CD4-positive, alpha-beta T cell treated with Interleukin-2 at 100 ng/mL for 4 hours (primary cell): ENCODE data around the gene ACSL6.

Experiments used
- DNase-seq: peaks from one replicate; pipeline ENCODE4 v3.0.0-alpha.2; 2020; ENCODE audit warnings: low spot score

Gene ACSL6, protein sequence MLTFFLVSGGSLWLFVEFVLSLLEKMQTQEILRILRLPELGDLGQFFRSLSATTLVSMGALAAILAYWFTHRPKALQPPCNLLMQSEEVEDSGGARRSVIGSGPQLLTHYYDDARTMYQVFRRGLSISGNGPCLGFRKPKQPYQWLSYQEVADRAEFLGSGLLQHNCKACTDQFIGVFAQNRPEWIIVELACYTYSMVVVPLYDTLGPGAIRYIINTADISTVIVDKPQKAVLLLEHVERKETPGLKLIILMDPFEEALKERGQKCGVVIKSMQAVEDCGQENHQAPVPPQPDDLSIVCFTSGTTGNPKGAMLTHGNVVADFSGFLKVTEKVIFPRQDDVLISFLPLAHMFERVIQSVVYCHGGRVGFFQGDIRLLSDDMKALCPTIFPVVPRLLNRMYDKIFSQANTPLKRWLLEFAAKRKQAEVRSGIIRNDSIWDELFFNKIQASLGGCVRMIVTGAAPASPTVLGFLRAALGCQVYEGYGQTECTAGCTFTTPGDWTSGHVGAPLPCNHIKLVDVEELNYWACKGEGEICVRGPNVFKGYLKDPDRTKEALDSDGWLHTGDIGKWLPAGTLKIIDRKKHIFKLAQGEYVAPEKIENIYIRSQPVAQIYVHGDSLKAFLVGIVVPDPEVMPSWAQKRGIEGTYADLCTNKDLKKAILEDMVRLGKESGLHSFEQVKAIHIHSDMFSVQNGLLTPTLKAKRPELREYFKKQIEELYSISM

DNA sequence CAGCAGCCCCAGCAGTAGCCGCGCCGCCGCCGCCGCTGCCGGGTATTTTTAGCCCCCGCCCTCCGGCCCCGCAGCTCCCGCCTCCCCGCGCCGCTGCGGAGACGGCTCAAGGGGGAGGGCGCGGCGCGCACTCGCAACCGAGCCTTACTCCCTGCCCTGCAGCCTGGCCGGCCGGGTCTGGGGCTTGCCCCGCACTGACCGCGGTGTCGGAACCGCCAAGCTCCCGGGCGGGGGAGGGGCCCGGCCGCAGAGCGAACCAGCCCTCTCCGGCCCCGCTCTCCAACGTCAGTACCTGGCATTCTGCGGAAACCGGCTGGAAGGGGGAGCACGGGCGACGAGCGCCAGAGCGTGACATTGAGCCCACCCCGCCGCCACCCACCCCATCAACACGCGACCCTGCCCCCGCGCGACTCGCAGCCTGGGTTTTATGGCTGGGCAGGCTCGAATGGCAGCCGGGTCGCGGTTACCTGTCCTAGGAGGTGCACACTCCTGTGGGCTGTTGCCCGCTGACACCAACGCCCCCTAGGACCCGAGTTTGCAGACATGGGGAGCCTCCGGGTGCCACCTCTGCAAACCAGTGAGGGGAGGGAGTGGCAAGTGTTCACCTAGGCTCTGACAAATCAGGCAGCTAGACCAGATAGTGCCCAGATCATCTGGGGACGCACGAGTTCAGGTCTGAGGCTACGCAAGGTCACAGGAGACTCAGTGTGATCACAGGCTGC, at the start of gene ACSL6:
Gene ACSL6 (minus strand): TSS at position 37 of the 722 bp plus-strand sequence. CDS start 105 bp downstream, outside the sequence.
- DNase-seq: peak; percentile 32

DNA sequence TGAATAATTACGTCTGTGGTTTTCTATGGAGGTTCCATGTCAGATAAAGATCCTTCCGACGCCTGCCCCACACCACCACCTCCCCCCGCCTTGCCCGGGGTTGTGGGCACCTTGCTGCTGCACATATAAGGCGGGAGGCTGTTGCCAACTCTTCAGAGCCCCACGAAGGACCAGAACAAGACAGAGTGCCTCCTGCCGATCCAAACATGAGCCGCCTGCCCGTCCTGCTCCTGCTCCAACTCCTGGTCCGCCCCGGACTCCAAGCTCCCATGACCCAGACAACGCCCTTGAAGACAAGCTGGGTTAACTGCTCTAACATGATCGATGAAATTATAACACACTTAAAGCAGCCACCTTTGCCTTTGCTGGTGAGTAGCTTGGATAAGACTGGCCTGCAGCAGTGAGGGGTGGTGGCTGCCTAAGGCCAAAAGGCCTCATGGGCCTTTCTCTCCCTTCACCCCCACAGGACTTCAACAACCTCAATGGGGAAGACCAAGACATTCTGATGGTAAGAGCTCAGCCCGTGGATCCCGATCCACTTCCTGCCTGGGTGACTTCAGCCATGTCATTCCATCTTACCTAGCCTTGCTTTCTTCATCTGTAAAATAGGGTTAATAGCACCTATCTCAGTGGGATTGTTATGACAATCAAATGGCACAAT, 49.2 kb upstream of the ACSL6 start, which contains the start of gene IL3:
Gene IL3 (plus strand): TSS at position 155 of the 661 bp plus-strand sequence. CDS start 52 bp downstream, at position 207.
- no peak for DNase-seq

DNA sequence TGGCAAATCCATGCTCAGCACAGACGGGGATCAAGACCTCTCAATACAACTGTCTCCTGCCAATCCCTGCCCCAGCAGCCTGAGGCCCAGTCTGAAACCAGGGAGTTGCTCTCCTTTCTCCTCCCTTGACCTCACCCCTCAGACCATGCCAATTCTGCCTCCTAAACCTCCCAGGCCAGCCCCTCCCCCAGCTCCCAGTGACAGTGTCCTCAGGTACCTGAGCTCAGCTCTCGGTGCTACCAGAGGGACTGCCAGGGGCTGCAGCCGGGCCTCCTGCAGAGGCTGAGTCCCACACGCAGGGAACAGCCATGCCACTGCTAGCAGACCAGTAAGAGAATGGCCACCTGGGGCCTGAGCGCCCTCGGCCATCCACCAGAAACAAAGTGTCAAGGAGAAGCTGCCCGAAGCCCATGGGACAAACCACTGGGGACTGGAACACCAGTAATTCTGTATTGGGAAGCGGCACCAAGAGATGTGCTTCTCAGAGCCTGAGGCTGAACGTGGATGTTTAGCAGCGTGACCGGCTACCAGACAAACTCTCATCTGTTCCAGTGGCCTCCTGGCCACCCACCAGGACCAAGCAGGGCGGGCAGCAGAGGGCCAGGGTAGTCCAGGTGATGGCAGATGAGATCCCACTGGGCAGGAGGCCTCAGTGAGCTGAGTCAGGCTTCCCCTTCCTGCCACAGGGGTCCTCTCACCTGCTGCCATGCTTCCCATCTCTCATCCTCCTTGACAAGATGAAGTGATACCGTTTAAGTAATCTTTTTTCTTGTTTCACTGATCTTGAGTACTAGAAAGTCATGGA, 48.4 kb upstream of the ACSL6 start:
- DNase-seq: no peak

DNA sequence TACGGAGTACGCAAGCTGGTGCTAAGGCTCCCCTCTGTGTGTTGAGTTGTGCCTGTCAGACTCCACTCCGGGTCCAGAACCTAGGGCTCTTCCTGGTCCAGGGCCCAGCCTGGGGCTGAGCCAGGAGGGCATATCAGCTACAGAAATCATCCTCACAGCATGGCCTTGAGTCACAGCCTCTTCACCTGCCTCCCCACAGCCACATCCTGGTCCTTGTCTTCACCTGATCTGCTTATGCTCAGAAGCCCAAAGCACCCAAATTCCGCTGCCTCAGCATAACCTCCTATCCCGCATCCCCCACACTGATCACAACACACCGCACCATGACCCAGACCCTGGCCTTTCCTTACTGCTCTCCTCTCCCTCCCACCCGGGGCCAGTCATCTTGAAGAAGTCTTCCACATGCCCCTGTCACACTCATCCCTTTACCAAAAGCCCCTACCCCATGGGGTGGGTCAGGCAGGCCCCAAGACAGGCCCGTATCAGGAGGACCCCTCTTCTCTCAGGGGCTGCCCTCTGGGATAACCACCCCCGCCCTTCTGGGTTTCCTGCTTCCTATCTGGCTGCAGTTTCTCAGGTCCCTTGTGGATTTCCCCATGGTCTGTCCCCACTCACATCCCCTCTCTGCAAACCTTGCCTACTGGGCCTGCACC, 47.7 kb upstream of the ACSL6 start:
- DNase-seq: peak; percentile 42

DNA sequence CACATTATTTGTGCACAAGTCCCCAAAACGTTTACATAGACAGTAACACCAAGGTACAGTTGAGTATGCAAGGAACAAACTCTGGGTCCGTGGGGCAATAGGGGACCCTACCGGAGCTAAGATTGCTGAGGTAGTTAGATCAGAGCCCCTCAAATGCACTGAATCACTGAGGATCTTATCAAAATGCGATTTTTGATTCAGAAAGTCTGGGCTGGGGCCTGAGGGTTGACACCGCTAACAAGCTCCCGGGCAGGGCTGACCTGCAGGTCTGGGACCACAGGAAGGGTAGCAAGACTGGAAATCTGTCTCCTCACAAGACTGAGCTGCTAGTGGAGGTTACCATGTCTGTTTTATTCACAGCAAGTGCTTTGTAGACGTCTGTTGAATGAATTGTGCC, 47.2 kb upstream of the ACSL6 start:
- DNase-seq: no peak

DNA sequence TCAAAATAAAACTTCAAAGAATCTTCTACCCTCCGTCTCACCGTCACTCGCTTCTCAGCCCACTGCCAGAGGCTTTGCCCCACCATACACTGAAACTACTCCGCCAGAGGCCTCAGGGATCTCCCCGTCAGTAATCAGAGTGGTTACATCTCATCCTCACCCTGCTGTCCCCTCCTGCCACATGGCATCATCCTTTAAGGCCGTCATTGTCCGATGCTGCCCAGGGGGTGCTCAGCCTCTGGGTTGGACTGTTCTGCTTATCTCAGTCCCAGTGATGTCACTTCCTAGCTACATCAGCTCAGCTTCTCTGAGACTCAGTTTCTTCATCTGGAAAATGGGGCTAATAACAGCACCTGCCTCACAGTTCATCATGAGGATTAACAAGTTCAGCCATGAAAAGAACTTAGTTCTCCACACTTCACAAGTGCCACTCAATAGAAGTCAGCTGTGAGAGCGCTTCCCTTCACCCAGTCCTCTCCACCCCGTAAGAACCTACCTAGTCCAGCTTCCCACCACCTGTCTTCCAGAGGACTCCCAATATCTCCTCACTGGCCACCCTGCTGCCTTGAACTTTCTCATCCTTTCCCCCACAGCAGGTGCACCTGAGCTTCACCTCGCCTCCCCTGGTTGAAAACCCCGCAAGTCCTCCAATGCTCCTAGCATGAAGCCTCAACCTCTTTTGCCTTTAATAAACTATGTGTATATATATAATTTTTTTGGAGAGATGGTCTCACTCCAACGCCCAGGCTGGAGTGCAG, 46.2 kb upstream of the ACSL6 start:
- no peak for DNase-seq

DNA sequence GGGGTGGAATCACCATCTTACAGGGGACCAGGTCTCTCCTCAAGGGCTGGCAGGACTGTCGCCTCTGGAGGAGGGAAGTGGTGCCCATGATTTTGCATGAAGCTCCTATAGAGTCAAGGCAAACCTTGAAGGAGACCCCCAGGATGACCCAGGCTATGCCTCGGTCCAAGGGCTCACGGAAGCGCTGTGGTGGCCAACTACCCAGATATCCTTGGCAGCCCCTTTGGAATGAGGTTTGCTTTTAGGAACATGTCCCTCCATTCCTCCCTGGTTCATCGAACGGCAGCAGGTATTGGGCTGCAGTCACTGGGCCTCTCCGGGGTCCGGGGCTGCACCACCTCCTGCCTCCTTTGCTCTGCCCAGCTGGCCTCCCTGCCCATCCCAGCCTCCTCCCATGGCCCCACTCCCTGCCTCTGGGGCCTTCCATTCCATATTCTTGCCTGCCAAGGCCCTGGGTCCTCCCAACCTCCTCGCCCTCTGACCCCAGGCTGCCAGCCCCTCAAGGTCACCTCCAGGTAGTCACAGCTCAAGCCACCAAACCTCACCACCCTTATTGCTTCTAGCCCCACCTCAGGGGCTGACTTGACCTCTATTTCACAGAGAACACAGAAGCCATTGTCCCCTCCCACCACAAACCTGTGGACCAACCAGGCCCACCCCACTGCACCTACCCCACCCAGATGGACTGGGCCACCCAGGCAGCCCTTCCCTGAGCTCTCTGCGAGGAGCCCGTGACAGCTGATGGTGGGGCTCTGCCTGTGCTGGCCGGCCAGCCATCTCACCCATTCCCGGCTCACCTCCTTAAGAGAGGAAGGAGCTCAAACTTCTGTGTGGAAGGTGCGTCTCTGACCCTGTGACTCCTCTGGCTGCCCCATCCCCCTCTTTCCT, 45.4 kb upstream of the ACSL6 start:
- no peak for DNase-seq

DNA sequence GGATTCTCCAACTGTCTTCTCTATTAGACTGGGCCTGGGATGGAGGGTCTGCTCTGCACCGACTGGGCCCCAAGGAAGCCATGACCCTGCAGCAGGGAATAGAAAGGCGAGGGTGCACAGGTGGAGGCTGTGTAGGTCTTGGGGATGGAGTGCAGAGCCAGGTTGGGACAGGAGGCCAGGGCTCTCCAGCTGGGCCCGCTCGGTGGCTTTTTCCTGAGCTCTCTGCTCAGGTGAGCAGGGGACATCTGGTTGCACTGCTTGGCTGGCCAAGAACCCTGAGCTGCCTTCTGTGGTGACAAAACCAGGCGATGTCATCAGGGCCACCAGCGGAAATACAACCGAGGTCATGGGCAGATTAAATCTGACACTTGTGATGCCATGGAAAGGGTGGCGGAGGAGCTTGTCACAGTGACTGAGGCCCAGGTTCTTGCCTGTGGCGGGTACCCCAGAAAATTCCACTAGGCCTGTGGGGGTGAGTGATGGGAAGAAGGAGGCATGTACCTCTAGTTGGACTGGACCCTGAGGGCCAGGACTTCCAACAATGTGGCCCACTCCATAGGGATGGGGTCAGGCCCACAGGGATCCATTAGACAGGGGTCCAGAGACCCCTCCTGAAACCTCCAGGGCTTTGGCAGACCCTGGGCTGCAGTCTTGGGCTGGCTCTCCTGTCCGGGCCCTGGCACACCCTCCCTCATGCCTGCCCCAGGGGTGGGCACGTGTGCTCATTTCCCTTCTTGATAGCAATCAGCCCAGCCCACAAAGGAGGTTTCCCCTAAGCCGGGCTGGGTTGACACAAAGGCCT, 44.6 kb upstream of the ACSL6 start:
- peak; percentile 52 for DNase-seq

DNA sequence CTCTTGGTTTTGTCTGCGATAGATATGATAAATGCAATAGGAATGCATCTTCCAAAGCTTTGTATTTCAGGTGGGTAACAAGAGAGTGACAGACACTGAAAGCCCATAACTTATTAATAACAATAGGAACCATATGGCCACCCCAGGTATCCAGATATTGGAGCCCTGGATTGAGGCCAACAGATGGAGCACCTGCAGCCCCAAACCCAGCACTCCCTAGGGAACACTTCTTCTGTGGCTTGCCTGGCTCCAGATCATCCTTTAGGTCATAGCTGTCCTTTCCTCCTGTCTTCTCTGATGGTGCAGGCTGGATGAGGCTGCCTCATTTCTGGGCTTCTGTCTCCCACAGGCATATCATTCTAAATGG, 44.0 kb upstream of the ACSL6 start:
- DNase-seq: no peak

DNA sequence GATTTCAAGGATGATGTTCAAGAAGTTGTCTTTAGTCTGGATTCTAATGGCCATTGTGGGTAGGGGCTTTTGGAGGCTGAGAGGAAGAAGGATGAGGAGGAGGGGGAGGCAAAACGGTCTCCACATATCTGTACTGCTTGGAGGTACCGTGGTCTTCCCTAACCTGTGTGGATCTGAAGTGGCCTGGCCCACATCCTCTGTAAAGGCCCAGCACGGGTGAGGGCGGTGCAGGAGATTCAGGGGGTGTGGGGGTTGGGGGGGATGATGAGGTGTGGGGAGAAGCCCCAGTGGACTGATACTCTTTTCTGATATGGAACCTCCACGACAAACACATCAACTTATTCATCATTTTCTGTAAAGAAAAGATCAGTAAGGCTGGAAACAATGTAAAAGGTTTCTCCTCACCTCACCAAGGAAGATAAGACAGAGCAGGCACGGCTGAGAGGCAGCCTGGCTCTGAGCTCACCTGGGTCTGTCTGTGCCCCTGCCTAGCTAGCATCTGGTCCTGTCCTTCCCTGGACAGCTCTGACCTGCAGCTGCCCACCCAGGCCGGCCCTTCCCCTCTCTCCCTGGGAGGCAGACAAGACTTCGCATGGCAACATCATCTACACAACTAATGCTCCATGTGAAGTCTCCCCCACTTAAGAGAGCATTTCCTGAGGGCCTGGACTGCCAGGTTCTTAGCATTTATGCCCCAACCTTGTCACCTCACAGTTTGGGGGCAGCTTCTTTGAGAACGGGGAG, 43.4 kb upstream of the ACSL6 start:
- DNase-seq: no peak

DNA sequence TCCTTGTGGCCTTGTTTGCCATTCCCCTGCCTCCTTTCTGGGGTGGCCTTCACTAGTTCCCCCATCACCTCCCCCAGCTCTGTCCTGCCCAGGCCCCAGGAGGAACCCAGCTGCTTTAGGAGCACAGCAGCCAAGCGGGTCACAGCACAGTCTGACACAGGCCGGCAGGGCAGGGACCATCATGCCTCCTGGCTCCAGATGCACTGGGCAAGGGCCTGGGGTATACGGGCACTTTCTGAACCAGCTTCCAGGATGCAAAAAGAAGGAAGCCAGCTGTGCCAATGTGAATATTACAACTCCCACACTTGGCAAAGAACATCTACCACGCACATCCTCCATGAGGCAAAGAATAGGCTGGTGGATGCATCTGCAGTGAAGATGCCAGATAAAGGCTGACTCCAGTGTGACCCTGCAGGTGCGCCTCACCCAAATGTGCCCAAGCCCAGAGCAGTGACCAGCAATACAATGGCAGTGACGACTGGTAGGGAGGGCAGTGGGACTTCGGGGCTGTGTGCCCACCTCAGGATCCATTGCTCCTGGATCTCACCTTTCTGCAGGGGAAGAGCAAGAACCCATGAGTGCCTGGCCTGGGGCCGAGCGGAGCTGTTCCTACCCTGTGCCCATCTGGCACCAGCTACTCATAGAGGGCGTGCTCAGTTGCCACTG, 42.7 kb upstream of the ACSL6 start:
- DNase-seq: no peak

DNA sequence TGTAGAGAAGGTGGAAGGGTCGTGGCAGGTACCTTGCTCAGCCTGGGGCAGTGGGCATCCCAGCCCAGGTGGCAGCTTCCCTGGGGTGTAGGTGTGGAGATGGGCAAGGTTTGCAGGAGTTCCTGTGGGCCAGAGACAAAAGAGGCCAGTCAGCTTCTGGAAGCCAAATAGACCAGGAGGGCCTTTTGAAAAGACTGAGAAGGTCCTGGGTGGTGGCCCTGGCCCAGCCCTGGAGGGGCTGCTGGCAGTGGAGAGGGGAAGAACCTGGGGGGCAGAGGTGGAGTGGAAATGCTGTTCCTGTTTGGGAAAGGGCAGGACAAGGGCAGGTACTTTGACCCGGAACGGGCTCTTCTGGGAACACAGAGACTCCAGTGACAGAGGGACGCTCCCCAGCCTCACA, 42.0 kb upstream of the ACSL6 start:
- DNase-seq: no peak

DNA sequence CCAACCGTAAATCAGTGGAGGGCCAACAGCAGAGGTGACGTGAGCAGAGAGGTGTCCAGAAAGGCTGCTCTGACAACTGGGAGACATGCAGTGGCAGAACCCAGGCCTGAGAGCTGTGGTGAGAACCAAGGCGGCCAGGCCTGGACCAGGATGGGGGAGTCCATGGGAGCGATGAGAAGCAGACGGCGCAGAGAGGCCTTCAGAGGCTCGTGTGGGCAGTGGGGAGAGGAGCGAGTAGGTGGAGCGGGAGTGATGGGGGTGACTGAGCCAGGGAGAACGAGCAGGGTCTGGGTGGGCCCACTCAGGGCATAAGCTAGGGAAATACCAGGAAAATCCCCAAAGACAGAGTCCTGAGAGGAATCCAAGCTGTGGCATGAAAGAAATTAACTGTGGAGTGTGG, 41.1 kb upstream of the ACSL6 start:
- DNase-seq: no peak

DNA sequence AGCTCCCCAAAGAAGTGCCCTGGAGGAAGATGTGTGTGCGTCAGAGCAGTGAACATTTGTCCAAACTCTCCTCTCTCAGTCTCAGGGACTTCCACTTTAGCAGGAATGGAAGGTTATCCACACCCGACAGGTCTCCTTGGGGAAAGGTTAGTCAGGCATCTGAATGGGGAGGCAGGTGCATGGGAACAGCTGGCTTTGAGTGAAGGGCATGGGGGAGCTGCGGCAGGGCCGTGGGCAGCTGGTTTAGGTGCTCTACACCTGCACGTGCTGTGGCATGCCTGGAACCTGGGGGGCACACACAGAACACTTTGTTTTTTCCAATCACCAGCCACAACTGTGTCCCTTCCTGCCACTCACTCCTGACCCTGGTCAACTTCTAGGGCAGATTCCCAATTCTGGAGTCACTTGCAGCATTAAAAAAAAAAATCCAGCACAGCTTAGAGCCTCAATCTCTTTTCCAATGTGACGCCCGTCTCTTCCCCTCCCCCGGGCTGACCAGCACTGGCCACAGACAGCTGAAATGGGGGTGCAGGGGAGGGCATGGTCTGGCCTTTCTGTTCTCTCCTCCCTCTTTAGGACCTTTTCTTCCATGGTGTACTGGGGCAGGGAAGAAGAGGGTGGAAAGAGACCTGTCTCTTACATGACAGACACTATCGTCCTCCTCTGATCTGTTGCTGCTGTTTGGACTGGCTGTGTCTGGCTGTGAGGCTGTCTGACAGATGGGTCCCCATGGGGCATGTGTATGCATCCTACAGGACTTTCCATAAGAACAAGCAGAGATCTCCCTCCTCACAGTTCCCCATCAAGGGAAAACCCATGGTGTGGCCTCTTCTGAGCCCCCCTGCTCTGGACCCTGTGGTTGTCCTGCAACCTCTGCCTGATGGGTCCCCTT, 39.4 kb upstream of the ACSL6 start:
- DNase-seq: no peak

DNA sequence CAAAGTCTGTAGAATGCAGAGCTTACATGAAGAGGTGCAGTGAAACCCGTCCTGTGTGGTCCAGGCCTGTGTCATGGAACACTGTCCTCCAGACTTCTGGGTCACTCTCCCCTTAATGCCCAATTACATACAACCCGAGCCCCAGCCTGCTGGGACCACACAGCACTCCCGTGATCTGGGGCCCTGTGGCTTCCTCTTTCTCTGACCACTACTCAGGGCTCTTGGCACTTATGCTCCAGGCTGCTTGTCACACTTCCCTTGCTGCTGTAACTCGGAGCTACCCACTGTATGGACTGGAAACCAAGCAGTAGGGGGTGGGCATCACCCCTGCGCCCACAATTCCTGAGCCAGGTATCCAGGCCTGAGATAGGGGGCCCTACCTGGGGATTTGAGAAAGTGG, 38.7 kb upstream of the ACSL6 start:
- DNase-seq: no peak

DNA sequence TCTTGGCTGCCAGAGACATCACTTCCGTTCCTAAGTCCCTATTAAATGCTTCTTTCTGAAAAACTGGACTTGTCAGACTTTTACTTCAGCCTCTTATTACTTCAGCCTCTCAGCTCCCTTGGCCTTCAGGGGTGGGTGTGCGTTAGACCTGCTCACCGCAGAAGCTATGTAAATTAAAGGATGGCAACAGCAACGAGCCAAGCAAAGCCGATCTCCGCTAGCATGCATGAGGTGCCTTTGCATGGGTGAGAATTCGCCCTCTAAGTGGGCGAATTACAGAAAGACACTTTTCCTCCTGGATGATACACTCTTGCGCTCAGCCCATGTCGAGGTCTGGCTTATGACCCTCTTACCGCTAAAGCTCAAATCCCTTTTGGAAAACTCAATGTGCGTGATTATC, 38.1 kb upstream of the ACSL6 start:
- no peak for DNase-seq
